ENCODE measurements around the gene MEF2C.
A peak's percentile ranks its signal among the peaks of the same experiment; 100 is the strongest.

Gene MEF2C

DNA sequence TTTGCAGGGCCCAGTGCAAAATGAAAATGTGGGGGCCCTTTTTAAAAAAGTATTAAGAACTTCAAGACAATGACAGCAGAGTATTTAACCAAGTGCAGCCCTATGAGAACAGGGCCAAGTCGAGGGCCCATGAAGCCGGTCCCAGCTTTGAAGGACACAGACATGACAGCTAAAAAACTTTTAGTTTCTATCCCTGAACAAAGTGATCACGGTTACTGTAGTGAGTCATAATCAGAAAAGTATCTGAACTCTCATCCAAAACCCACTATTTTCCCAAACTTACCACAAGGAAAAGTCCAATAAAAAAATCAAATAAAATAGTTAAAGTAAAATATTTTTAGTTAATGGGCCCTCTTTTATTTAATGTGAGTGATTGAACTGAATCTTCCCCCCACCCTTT lies 126.0 kb downstream of the MEF2C start:
- H3K9me3 Mint-ChIP-seq, result no peaks in the 10 kb centered on the region
- no peak overlapping the region for H3K27ac Mint-ChIP-seq
- intact Hi-C loops (cut with micrococcal nuclease), result no loop called here
- no peaks in the 10 kb centered on the region for H3K27me3 Mint-ChIP-seq
- H3K4me3 Mint-ChIP-seq, result no peak overlapping the region
- peaks cover 18% of the 10 kb centered on the region for H3K4me1 Mint-ChIP-seq (ENCODE audit: low read depth)
- peaks cover 45% of the 10 kb centered on the region for H3K36me3 Mint-ChIP-seq (ENCODE audit: low read depth)

- intact Hi-C loops (cut with micrococcal nuclease), result no loop called here
- Mint-ChIP-seq H3K27me3 (no peaks in the 10 kb centered on the region), H3K27ac (no peak overlapping the region), H3K4me1 (ENCODE audit: low read depth) (peaks cover 9% of the 10 kb centered on the region), H3K9me3 (no peaks in the 10 kb centered on the region), H3K4me3 (no peak overlapping the region), H3K36me3 (ENCODE audit: low read depth) (peaks cover 53% of the 10 kb centered on the region)
Observed at GRCh38 chr5:88748666-88749065, 134.3 kb downstream of the MEF2C start.

DNA sequence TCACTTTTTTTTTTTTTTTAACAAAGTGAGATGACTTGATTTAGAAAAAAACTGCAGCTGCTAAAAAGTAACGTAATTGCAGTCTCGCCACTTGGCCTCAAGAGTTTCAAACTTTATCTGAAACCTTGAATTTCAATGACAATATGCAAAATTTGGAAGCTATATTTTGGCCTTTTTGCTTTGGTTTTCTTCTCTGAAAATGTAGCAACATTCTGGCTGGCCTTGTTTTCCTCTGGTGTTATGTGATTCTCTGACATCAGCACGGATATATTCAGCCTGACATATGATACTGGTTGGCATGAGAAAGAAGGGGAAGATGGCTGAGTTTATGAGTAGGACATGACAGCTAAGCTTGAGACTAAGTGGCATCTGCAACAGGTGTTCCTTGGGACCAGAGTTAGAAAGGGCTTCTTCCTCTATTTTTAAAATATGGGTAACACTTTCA lies 136.5 kb downstream of the MEF2C start:
- Mint-ChIP-seq H3K4me3 (no peak overlapping the region), H3K27ac (no peak overlapping the region), H3K9me3 (no peaks in the 10 kb centered on the region), H3K4me1 (ENCODE audit: low read depth) (peaks cover 4% of the 10 kb centered on the region), H3K36me3 (ENCODE audit: low read depth) (peaks cover 36% of the 10 kb centered on the region), H3K27me3 (no peaks in the 10 kb centered on the region)
- intact Hi-C loops (cut with micrococcal nuclease), result no loop called here

- intact Hi-C loops (cut with micrococcal nuclease), result no loop called here
- Mint-ChIP-seq H3K27ac (no peak overlapping the region), H3K9me3 (no peaks in the 10 kb centered on the region), H3K4me1 (ENCODE audit: low read depth) (no peaks in the 10 kb centered on the region), H3K36me3 (ENCODE audit: low read depth) (peaks cover 33% of the 10 kb centered on the region), H3K27me3 (no peaks in the 10 kb centered on the region), H3K4me3 (no peak overlapping the region)
Observed at GRCh38 chr5:88745093-88745696, 137.8 kb downstream of the MEF2C start.

DNA sequence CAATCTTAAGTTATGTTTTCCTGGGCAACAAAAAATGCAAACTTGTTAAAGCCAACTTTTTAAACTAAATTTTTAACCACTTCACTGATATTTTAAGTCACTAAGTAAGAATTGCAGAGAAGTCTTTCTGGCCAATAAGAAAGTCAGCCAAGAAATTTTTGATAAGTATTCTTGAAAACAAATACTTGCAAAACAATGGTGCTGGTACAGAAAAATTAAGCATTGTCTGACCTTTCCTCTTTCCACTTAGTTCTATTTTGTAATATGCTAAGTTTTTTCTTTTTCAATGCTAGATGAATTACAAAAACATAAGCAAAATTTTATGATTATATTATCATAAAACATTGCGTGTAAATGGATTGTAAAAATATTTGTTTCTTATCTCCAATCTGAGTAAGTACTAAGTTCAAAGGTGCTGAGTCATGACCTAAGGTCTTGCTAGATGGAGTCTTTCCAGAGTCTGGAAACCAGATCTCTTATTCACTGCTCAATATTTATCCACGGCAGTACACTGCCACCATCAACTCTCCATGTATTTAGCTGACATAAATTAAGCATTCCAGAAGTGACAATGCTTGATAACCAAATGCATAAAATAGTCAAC lies 139.7 kb downstream of the MEF2C start:
- no peaks in the 10 kb centered on the region for H3K27me3 Mint-ChIP-seq
- H3K27ac Mint-ChIP-seq, result no peak overlapping the region

DNA sequence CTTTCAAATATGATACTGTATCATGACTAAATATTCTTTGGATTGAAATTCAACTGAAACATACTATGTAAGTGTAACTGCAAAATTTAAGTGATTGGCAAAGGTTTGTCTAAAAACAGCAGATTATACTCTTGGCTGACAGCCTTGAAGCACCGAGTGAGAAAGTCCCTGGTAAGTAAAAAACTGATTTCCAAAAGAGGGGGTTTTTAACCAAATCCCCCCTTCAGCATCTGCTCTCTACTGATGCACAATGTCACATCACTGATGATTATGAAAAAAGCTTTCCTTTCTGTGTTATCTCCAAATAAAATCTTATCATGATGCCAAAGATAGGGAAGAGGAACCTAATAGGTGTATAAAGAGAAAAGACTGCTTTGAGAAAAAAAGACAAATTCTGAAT lies 141.0 kb downstream of the MEF2C start:
- H3K36me3 Mint-ChIP-seq (ENCODE audit: low read depth), result peaks cover 32% of the 10 kb centered on the region
- no peak overlapping the region for H3K4me3 Mint-ChIP-seq
- intact Hi-C loops (cut with micrococcal nuclease), result no loop called here
- no peaks in the 10 kb centered on the region for H3K27me3 Mint-ChIP-seq
- H3K27ac Mint-ChIP-seq, result no peak overlapping the region
- H3K9me3 Mint-ChIP-seq, result no peaks in the 10 kb centered on the region
- no peaks in the 10 kb centered on the region for H3K4me1 Mint-ChIP-seq (ENCODE audit: low read depth)

More for the DNA sequence above, 139.7 kb downstream of the MEF2C start:
- intact Hi-C loops (cut with micrococcal nuclease), result no loop called here
- Mint-ChIP-seq H3K9me3 (no peaks in the 10 kb centered on the region), H3K4me3 (no peak overlapping the region), H3K4me1 (ENCODE audit: low read depth) (no peaks in the 10 kb centered on the region), H3K36me3 (ENCODE audit: low read depth) (peaks cover 29% of the 10 kb centered on the region)

- intact Hi-C loops (cut with micrococcal nuclease), result no loop called here
- H3K27me3 Mint-ChIP-seq, result no peaks in the 10 kb centered on the region
- no peak overlapping the region for H3K4me3 Mint-ChIP-seq
- H3K27ac Mint-ChIP-seq, result no peak overlapping the region
- no peaks in the 10 kb centered on the region for H3K9me3 Mint-ChIP-seq
- peaks cover 5% of the 10 kb centered on the region for H3K4me1 Mint-ChIP-seq (ENCODE audit: low read depth)
- H3K36me3 Mint-ChIP-seq (ENCODE audit: low read depth), result peaks cover 22% of the 10 kb centered on the region
Observed at GRCh38 chr5:88740604-88741185, 142.3 kb downstream of the MEF2C start.

DNA sequence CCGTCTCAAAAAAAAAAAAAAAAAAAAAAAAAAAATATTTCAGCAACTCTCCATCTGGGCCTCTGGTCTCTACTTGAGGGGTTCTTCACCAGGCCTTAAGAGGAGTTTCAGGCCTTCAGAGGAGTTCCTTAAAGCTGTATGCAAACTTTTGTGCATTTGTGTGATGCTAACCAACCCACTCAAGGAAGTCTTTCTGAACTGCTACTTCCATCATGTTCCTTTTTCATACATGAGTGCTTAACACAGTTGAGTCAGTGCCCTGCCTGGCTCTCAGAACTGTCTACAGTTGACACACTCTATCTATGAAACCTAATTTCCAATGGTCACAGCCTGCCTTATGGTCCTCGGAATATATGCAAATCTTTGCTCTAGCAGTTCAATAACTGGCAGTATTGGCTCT lies 146.5 kb downstream of the MEF2C start:
- Mint-ChIP-seq H3K27me3 (no peaks in the 10 kb centered on the region), H3K36me3 (ENCODE audit: low read depth) (peaks cover 14% of the 10 kb centered on the region), H3K4me3 (no peak overlapping the region), H3K9me3 (no peaks in the 10 kb centered on the region), H3K4me1 (ENCODE audit: low read depth) (peaks cover 34% of the 10 kb centered on the region), H3K27ac (no peak overlapping the region)
- intact Hi-C loops (cut with micrococcal nuclease), result loop anchor here (10.0 kb wide), 2 partner anchors 358 to 1288 kb away; no protein-coding TSS in a partner anchor

DNA sequence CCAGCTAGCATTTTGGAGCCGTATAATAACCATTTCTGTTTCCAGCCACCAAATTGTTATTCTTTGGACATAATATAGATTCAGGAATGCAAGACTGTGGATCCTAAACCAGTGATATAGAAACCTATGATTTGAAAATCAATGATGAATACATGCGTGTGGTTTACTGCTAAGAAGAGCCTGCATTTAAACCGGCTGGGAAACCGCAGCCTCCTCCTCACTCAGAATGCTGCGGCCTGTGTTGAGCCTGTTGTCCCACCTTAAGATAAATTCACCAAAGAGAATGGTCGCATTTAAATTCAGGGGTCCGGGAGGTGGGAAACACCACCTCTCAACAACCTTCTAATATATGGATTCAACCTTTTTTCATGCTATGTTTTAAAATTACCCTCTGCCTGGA lies 148.0 kb downstream of the MEF2C start:
- Mint-ChIP-seq H3K9me3 (no peaks in the 10 kb centered on the region), H3K27me3 (no peaks in the 10 kb centered on the region), H3K36me3 (ENCODE audit: low read depth) (peaks cover 17% of the 10 kb centered on the region), H3K27ac (no peak overlapping the region), H3K4me3 (no peak overlapping the region), H3K4me1 (ENCODE audit: low read depth) (peaks cover 34% of the 10 kb centered on the region)
- intact Hi-C loops (cut with micrococcal nuclease), result loop anchor here (5.0 to 10.0 kb wide), 4 partner anchors 42 to 1290 kb away; no protein-coding TSS in a partner anchor

DNA sequence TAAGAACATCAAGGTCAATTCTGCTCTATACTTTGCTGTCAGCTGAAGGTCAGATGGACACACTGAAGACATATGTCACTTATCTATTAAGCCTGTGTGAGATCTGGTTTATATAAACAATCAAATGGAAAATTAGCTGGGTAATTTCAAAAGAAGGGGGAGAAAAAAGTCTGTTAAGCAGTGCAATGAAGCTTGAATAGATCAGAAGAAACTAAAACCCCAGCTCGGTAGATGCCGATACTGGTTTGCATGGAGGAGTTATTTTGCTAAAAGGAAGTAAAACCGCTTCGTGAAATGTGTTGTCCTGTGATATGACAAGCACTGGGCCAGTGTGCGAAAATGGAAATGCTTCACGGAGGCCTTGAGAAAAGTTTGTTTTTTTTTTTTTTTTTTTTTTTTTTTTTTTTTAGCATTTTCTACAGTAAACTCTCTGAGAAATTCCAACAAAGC lies 148.8 kb downstream of the MEF2C start:
- Mint-ChIP-seq H3K27ac (peak overlapping the region; percentile 93), H3K36me3 (ENCODE audit: low read depth) (peaks cover 14% of the 10 kb centered on the region), H3K9me3 (no peaks in the 10 kb centered on the region), H3K4me1 (ENCODE audit: low read depth) (peaks cover 34% of the 10 kb centered on the region), H3K27me3 (no peaks in the 10 kb centered on the region), H3K4me3 (peak overlapping the region; percentile 71)
- intact Hi-C loops (cut with micrococcal nuclease), result loop anchor here (5.0 to 10.0 kb wide), 4 partner anchors 43 to 1291 kb away; no protein-coding TSS in a partner anchor

- Mint-ChIP-seq H3K36me3 (ENCODE audit: low read depth) (peaks cover 11% of the 10 kb centered on the region), H3K4me1 (ENCODE audit: low read depth) (peaks cover 34% of the 10 kb centered on the region), H3K27me3 (no peaks in the 10 kb centered on the region), H3K9me3 (no peaks in the 10 kb centered on the region), H3K27ac (peak overlapping the region; percentile 93), H3K4me3 (no peak overlapping the region)
- intact Hi-C loops (cut with micrococcal nuclease), result loop anchor here (2.0 to 10.0 kb wide), 5 partner anchors 44 to 1292 kb away; partner anchors contain the start of gene MEF2C
Observed at GRCh38 chr5:88732862-88733261, 150.1 kb downstream of the MEF2C start.

GRCh38 chr5:88732181-88732633 lies 150.8 kb downstream of the MEF2C start:
- H3K4me1 Mint-ChIP-seq (ENCODE audit: low read depth), result peaks cover 34% of the 10 kb centered on the region
- H3K27ac Mint-ChIP-seq, result peak overlapping the region; percentile 93
- H3K9me3 Mint-ChIP-seq, result no peaks in the 10 kb centered on the region
- intact Hi-C loops (cut with micrococcal nuclease), result loop anchor here (2.0 to 10.0 kb wide), 5 partner anchors 45 to 1293 kb away; partner anchors contain the start of gene MEF2C
- peaks cover 7% of the 10 kb centered on the region for H3K36me3 Mint-ChIP-seq (ENCODE audit: low read depth)
- no peaks in the 10 kb centered on the region for H3K27me3 Mint-ChIP-seq
- no peak overlapping the region for H3K4me3 Mint-ChIP-seq

GRCh38 chr5:88729829-88730182 lies 153.2 kb downstream of the MEF2C start:
- intact Hi-C loops (cut with micrococcal nuclease), result loop anchor here (1.0 to 10.0 kb wide), 7 partner anchors 47 to 1657 kb away; no protein-coding TSS in a partner anchor
- H3K4me3 Mint-ChIP-seq, result no peak overlapping the region
- H3K36me3 Mint-ChIP-seq (ENCODE audit: low read depth), result peaks cover 23% of the 10 kb centered on the region
- no peaks in the 10 kb centered on the region for H3K9me3 Mint-ChIP-seq
- no peak overlapping the region for H3K27ac Mint-ChIP-seq
- peaks cover 29% of the 10 kb centered on the region for H3K4me1 Mint-ChIP-seq (ENCODE audit: low read depth)
- H3K27me3 Mint-ChIP-seq, result no peaks in the 10 kb centered on the region
